OCI-LY3 (cell line): ENCODE measurements around the gene POGZ.

Source experiments
- H2AFZ ChIP-seq: fragments of 200-600, 300-600 bp; shearing (Covaris generic); 2 replicates; pipeline ENCODE4 v1.6.0; 2014; ENCODE audit warnings: antibody characterized with exemption, low read depth, low read length
- H3K27ac ChIP-seq: fragments of 200-600, 300-600 bp; sonication (generic); 2 replicates; pipeline ENCODE4 v1.5.1; 2014; ENCODE audit warnings: mild to moderate bottlenecking, low read length, moderate library complexity, mixed read lengths
- H3K27me3 ChIP-seq: fragments of 200-600, 300-600 bp; sonication (generic); 2 replicates; pipeline ENCODE4 v1.6.1; 2014; ENCODE audit warnings: low read depth, low read length, mixed read lengths
- H3K36me3 ChIP-seq: fragments of 200-600, 300-600 bp; sonication (generic); replicated peaks from 2 replicates; pipeline ENCODE3; 2014; ENCODE audit warnings: low read depth, low read length, mixed read lengths
- H3K4me1 ChIP-seq: fragments of 300-600, 200-600 bp; sonication (generic); 2 replicates; pipeline ENCODE4 v1.6.1; 2014; ENCODE audit warnings: low read length, mixed read lengths
- H3K4me2 ChIP-seq: fragments of 200-600, 300-600 bp; sonication (generic); 2 replicates; pipeline ENCODE4 v1.6.1; 2014; ENCODE audit warnings: low read length, mixed read lengths
- H3K4me3 ChIP-seq: fragments of 300-600, 200-600 bp; sonication (generic); 2 replicates; pipeline ENCODE4 v1.5.1; 2014; ENCODE audit warnings: antibody characterized with exemption, mild to moderate bottlenecking, low read length, moderate library complexity
- H3K79me2 ChIP-seq: fragments of 300-600, 200-600 bp; shearing (Covaris generic); 2 replicates; pipeline ENCODE4 v1.6.1; 2014; ENCODE audit warnings: mild to moderate bottlenecking, low read length, mixed read lengths
- H3K9ac ChIP-seq: fragments of 300-600, 200-600 bp; shearing (Covaris generic); 2 replicates; pipeline ENCODE4 v1.6.0; 2014; ENCODE audit warnings: mild to moderate bottlenecking, low read length, moderate library complexity
- H3K9me3 ChIP-seq: fragments of 200-600, 300-600 bp; shearing (Covaris generic); 2 replicates; pipeline ENCODE4 v1.6.1; 2014; ENCODE audit warnings: low read length, mixed read lengths; ENCODE audit not compliant: insufficient read depth
- H4K20me1 ChIP-seq: fragments of 200-600, 300-600 bp; sonication (generic); 2 replicates; pipeline ENCODE4 v1.6.1; 2016; ENCODE audit warnings: low read length, mixed read lengths; ENCODE audit not compliant: insufficient read depth
- EZH2phosphoT487 ChIP-seq: fragments of 200-600 bp; shearing (Covaris generic); IDR thresholded peaks from 2 replicates; pipeline ENCODE4 v1.6.1; 2018; ENCODE audit warnings: antibody characterized with exemption, mixed run types, low read depth
- TF ChIP-seq, protein P1 (sequence below): fragments of 200-600, 300-600 bp; sonication (generic); IDR thresholded peaks from 2 replicates; pipeline ENCODE4 v1.5.1; 2014; ENCODE audit warnings: antibody characterized with exemption, low read length, low read depth

Gene POGZ

DNA sequence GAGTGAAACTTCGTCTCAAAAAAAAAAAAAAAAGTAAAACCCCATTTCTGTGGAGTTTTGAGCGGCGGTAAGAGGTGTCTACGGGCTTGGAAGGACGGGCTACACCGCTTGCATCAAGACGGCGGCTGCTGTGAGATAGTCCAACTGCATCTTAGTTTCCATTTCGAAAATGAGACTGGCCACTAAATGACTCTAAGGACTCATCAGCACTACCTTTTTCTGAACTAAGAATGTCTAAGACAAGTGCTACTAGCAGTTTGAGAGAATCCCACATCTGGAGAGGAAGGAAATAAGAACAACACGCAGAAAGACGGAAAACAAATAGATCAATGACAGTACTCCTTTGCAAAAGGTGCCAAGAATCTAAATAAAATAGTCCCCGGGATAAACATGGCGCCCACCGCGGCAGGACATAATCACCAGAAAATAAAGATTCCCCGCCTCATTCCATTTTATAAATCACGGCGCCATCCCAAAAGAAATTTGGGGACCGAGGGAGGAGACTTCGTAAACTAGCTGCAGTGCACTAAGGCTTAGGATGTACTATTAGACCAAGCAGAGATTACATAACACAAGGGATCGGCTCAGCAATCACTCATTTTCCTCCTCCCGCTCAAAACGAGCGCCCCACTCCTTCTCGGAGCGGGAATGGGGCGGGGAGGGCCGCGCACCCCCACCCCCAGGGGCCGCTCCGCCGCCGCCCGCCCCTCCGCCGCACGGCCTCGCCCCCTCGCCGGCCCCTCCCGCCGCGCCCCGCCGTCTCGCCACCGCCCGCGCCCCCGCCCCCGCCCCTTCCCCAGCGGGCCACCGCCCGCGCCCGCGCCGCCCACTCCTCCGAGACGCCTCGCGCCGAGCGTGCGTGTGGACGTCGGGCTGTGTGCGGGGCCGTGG is 1.1 kb downstream of the POGZ start:
- H3K4me2 ChIP-seq: peak overlapping the region; percentile 70
- H3K79me2 ChIP-seq: peaks cover 53% of the 10 kb centered on the region
- no peaks in the 10 kb centered on the region; the same call in 1 of the 2 replicates for H3K27me3 ChIP-seq
- peak overlapping the region; percentile 44 for H3K27ac ChIP-seq
- H3K36me3 ChIP-seq: peaks cover 4% of the 10 kb centered on the region
- H3K9me3 ChIP-seq: no peaks in the 10 kb centered on the region
- H4K20me1 ChIP-seq: peaks cover 51% of the 10 kb centered on the region
- H2AFZ ChIP-seq: no peak overlapping the region; the same call in 1 of the 2 replicates
- H3K4me3 ChIP-seq: peak overlapping the region; percentile 79
- no peak for TF ChIP-seq EZH2phosphoT487
- TF ChIP-seq, protein P1, sequence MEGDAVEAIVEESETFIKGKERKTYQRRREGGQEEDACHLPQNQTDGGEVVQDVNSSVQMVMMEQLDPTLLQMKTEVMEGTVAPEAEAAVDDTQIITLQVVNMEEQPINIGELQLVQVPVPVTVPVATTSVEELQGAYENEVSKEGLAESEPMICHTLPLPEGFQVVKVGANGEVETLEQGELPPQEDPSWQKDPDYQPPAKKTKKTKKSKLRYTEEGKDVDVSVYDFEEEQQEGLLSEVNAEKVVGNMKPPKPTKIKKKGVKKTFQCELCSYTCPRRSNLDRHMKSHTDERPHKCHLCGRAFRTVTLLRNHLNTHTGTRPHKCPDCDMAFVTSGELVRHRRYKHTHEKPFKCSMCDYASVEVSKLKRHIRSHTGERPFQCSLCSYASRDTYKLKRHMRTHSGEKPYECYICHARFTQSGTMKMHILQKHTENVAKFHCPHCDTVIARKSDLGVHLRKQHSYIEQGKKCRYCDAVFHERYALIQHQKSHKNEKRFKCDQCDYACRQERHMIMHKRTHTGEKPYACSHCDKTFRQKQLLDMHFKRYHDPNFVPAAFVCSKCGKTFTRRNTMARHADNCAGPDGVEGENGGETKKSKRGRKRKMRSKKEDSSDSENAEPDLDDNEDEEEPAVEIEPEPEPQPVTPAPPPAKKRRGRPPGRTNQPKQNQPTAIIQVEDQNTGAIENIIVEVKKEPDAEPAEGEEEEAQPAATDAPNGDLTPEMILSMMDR: no peak
- H3K9ac ChIP-seq: peak overlapping the region; percentile 83
- peaks cover 13% of the 10 kb centered on the region for H3K4me1 ChIP-seq

GRCh38 chr1:151455966-151456365 is 3.3 kb downstream of the POGZ start:
- no peaks in the 10 kb centered on the region for H3K27me3 ChIP-seq
- H3K4me2 ChIP-seq: no peak overlapping the region
- TF ChIP-seq, protein P1: no peak
- H3K9me3 ChIP-seq: no peaks in the 10 kb centered on the region
- peaks cover 13% of the 10 kb centered on the region for H3K4me1 ChIP-seq
- H3K9ac ChIP-seq: no peak overlapping the region
- H3K4me3 ChIP-seq: no peak overlapping the region
- no peak overlapping the region for H2AFZ ChIP-seq
- H3K79me2 ChIP-seq: peaks cover 75% of the 10 kb centered on the region
- H4K20me1 ChIP-seq: peaks cover 66% of the 10 kb centered on the region
- no peak overlapping the region for H3K27ac ChIP-seq
- H3K36me3 ChIP-seq: peaks cover 4% of the 10 kb centered on the region

DNA sequence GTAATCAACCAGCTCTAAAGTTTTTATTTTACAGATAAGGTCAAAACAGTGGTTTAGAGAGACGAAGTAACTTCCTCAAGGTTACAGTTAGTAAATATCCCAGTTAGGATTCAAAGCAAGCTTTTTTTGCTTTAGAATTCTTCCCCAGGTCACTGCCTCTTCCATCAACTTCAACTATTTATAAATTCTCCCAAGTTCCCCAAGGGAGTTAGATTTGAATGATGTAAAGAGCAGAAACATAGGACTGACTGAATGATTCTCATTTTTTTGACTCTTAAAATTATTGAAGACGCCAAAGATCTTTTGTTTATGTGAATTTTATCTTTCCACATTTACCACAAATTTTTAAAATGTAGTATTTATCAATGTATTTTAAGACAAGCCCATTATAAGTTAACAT is 4.1 kb downstream of the POGZ start:
- Histone ChIP-seq H4K20me1 (peaks cover 74% of the 10 kb centered on the region), H2AFZ (no peak overlapping the region), H3K4me2 (no peak overlapping the region), H3K9me3 (no peaks in the 10 kb centered on the region), H3K4me3 (no peak overlapping the region), H3K4me1 (peaks cover 13% of the 10 kb centered on the region), H3K27me3 (no peaks in the 10 kb centered on the region), H3K79me2 (peaks cover 82% of the 10 kb centered on the region), H3K27ac (no peak overlapping the region), H3K9ac (no peak overlapping the region), H3K36me3 (peaks cover 8% of the 10 kb centered on the region)
- TF ChIP-seq, protein P1: no peak
- no peak for TF ChIP-seq EZH2phosphoT487

DNA sequence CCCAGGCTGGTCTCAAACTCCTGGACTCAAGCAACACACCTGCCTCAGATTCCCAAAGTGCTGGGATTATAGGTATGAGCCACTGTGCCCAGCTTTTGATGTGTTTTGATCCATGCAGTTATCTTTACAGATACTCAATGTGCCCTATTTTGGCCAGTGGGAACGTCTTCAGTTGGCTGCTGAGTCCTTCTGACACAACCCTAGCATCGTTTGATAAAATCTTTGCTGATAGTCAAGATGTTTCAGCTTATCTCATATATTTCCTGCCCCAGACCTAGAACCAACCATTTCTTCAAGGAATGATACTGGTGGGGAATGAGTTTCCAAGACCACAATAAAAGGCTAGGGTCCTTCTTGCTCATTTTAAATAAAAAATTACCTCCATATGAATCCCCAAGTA is 11.6 kb downstream of the POGZ start:
- Histone ChIP-seq H4K20me1 (peaks cover 76% of the 10 kb centered on the region), H3K27ac (no peak overlapping the region), H3K4me2 (no peak overlapping the region), H3K9me3 (no peaks in the 10 kb centered on the region), H3K36me3 (peaks cover 4% of the 10 kb centered on the region), H3K79me2 (peaks cover 98% of the 10 kb centered on the region), H3K4me3 (no peak overlapping the region), H3K27me3 (no peaks in the 10 kb centered on the region), H2AFZ (no peak overlapping the region), H3K4me1 (peaks cover 15% of the 10 kb centered on the region), H3K9ac (no peak overlapping the region)
- TF ChIP-seq, protein P1: no peak
- TF ChIP-seq EZH2phosphoT487: no peak
